Measurements from ENCODE around the gene SH3RF1. TPM values are rescaled to one million over a fixed set of nuclear protein-coding genes. Genes with fewer than 3 reads are reported as not detected.
A peak's percentile ranks its signal among the peaks of the same experiment; 100 is the strongest.

SH3RF1 gene
- total and polyA plus RNA-seq, 2 of the 8 experiments (the other 6 are each of a cell fraction or from before 2014, with no cell fraction given), result 6.9 to 15.1 TPM

DNA sequence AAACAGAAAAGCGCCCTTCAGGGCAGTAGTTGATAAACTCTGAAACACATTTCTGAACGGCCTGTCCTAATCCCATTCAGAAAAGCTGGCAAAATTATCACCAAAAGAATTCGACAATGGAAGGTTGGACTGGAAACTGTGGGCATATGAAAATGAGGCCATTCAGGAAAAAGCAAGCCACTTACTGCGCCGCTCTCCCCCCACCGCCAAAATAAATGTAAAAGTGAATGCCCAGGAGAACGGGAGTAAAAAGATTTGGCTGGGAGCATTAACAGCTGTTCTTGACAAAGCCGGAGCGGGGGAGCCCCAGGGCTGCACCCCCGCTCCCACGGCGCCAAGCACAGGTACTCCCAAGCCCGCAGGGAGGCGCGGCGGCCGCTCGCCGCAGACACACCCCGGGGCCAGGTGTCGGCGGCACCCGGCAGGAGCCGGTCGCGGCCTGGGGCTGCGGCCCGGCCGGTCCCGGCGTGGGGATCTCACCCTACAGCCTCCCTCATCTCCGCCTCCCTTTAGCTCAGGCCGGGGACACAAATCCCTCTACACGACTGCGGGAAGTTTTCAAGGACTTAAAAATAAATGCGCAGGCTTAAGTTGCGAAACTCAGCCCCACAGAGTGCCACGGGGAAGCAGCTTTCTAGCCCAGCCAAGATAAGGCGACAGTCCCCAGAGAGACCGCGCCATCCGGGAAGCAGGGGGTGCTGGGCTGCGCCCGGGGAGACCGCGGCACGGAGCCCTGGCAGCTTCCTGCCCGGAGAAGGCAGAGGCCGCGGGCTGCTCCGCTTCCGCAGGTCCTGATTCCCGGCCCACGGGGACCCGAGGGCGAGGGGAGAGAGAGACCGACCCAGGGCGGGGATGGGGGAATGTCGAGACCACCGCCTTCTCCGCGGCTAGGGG, 593 bp downstream of the SH3RF1 start (continued):
- TF ChIP-seq, protein P1, sequence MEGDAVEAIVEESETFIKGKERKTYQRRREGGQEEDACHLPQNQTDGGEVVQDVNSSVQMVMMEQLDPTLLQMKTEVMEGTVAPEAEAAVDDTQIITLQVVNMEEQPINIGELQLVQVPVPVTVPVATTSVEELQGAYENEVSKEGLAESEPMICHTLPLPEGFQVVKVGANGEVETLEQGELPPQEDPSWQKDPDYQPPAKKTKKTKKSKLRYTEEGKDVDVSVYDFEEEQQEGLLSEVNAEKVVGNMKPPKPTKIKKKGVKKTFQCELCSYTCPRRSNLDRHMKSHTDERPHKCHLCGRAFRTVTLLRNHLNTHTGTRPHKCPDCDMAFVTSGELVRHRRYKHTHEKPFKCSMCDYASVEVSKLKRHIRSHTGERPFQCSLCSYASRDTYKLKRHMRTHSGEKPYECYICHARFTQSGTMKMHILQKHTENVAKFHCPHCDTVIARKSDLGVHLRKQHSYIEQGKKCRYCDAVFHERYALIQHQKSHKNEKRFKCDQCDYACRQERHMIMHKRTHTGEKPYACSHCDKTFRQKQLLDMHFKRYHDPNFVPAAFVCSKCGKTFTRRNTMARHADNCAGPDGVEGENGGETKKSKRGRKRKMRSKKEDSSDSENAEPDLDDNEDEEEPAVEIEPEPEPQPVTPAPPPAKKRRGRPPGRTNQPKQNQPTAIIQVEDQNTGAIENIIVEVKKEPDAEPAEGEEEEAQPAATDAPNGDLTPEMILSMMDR (IDR thresholded peaks at IDR 0.05; ENCODE audit: control extremely low read depth in 1 of 3, insufficient read depth in 1 of 3, low read depth in 1 of 3, low read length in 3 of 3), result 0 out of 4 replicates have a peak, but pooled peaks of 1 of the 3 experiments have one; percentile 8
- TF ChIP-seq CBX5 (IDR thresholded peaks at IDR 0.05; ENCODE audit: low read depth, low read length), result no peak
- TF ChIP-seq SIRT6 (IDR thresholded peaks at IDR 0.05; ENCODE audit: low read length), result no peak
- TF ChIP-seq, protein P2, sequence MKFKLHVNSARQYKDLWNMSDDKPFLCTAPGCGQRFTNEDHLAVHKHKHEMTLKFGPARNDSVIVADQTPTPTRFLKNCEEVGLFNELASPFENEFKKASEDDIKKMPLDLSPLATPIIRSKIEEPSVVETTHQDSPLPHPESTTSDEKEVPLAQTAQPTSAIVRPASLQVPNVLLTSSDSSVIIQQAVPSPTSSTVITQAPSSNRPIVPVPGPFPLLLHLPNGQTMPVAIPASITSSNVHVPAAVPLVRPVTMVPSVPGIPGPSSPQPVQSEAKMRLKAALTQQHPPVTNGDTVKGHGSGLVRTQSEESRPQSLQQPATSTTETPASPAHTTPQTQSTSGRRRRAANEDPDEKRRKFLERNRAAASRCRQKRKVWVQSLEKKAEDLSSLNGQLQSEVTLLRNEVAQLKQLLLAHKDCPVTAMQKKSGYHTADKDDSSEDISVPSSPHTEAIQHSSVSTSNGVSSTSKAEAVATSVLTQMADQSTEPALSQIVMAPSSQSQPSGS (IDR thresholded peaks at IDR 0.05; ENCODE audit: low read length), result no peak
- TF ChIP-seq ASH2L (IDR thresholded peaks at IDR 0.05; ENCODE audit: low read length), result peak; percentile 91
- no peak for TF ChIP-seq KDM1A (IDR thresholded peaks at IDR 0.05; ENCODE audit: borderline replicate concordance, low read length)
- TF ChIP-seq NRF1 (IDR thresholded peaks at IDR 0.05; ENCODE audit: low read depth, low read length), result no peak
- TF ChIP-seq POLR2AphosphoS5 (IDR thresholded peaks at IDR 0.05; ENCODE audit: low read depth, low read length), result no peak
- TF ChIP-seq HDAC2 (IDR thresholded peaks at IDR 0.05; ENCODE audit: borderline replicate concordance in 1 of 2, low read depth in 2 of 2, low read length in 2 of 2), result peak in 1 of 2 experiments; percentile 50; a peak in 1 of 4 replicates
- no peak for TF ChIP-seq EGR1 (IDR thresholded peaks at IDR 0.05; ENCODE audit: borderline replicate concordance, low read depth, low read length)
- TF ChIP-seq RBBP5 (IDR thresholded peaks at IDR 0.05; ENCODE audit: borderline replicate concordance, low read depth, low read length), result 0 out of 2 replicates have a peak, but pooled peaks have one; percentile 15
- no peak for TF ChIP-seq POU5F1 (IDR thresholded peaks at IDR 0.05; ENCODE audit: low read depth, low read length)
- no peak for TF ChIP-seq EP300 (IDR thresholded peaks at IDR 0.05; ENCODE audit: borderline replicate concordance in 1 of 2, low read depth in 2 of 2, low read length in 2 of 2)
- TF ChIP-seq, protein P3, sequence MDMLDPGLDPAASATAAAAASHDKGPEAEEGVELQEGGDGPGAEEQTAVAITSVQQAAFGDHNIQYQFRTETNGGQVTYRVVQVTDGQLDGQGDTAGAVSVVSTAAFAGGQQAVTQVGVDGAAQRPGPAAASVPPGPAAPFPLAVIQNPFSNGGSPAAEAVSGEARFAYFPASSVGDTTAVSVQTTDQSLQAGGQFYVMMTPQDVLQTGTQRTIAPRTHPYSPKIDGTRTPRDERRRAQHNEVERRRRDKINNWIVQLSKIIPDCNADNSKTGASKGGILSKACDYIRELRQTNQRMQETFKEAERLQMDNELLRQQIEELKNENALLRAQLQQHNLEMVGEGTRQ (IDR thresholded peaks at IDR 0.05; ENCODE audit: low read length), result no peak
- no peak for TF ChIP-seq RFX5 (IDR thresholded peaks at IDR 0.05; ENCODE audit: borderline replicate concordance, low read depth, low read length)
- no peak for TF ChIP-seq GABPA (IDR thresholded peaks at IDR 0.05; ENCODE audit: borderline replicate concordance, insufficient read depth, low read length)
- TF ChIP-seq PHF8 (conservative IDR thresholded peaks at IDR 0.05; ENCODE audit: low read depth, low read length), result peak; percentile 67; the same call in 1 of the 2 replicates
